Body of pancreas (tissue), 4 donors: Measurements from ENCODE around the gene NCOA3. TPM values are rescaled to one million over a fixed set of nuclear protein-coding genes. Genes with fewer than 3 reads are reported as not detected.

Experiments
- ATAC-seq: fragments of 150-250 bp; one replicate; pipeline ENCODE4 v1.9.1; 2016
- DNase-seq, 4 donors: peaks; one replicate each; pipeline ENCODE4 v3.0.0-alpha.2; 2019
- H3K27ac ChIP-seq, 4 donors: fragments of 200-600 bp; sonication (generic); 1 replicate in 3 of 4; 2 replicates in 1 of 4; pipeline versions ENCODE4 v1.5.1 to v1.6.1; 2016 to 2019; ENCODE audit warnings: mild to moderate bottlenecking in 1 of 4, mixed read lengths in 1 of 4, moderate library complexity in 1 of 4
- H3K27me3 ChIP-seq, 2 donors: fragments of 200-600 bp; sonication (generic); one replicate each; pipeline ENCODE4 v1.6.0; 2016; ENCODE audit warnings: mild to moderate bottlenecking in 1 of 2
- H3K36me3 ChIP-seq, 2 donors: fragments of 200-600 bp; sonication (generic); replicated peaks in 1 of 2; 2 replicates each; pipeline ENCODE4 v1.5.1; 2016; ENCODE audit warnings: low read depth in 2 of 2; ENCODE audit not compliant: insufficient read depth in 1 of 2
- H3K4me1 ChIP-seq: fragments of 200-600 bp; sonication (generic); one replicate; pipeline ENCODE4 v1.6.0; 2016
- H3K4me3 ChIP-seq, 2 donors: fragments of 200-600 bp; sonication (generic); 1 replicate in 1 of 2; 2 replicates in 1 of 2; pipeline ENCODE4 v1.5.1; 2016 to 2019
- H3K9me3 ChIP-seq, 3 donors: fragments of 200-600 bp; sonication (generic); 1 replicate in 2 of 3; 2 replicates in 1 of 3; pipeline ENCODE4 v1.5.1; 2016
- POLR2A ChIP-seq, 3 donors: fragments of 450-650 bp; IDR thresholded peaks; one replicate each; pipeline ENCODE4 v1.6.1; 2016; ENCODE audit warnings: antibody characterized with exemption in 3 of 3, mild to moderate bottlenecking in 2 of 3
- WGBS, 2 donors: methylation state at CpG; one replicate each; pipeline ENCODE4 v1.1.5; 2017; 5-methylcytosine and 5-hydroxymethylcytosine counted together
- intact Hi-C: fragments of 100-400 bp; cut with DNase I; formaldehyde crosslinking; loops from one replicate; pipeline ENCODE4 v1.15.1; 2023
- total RNA-seq, 2 donors: library from RNA; depleted of rRNA; stranded (reverse); fragments of >200 nt; gene quantifications; one replicate each; pipeline ENCODE4 v1.1.0, GENCODE V29; 2016
- TF ChIP-seq, protein P1 (sequence below), 7 experiments: fragments of 450-650 bp in 4 of 7; fragments of 200-600 bp in 3 of 7; sonication (generic) in 3 of 7; IDR thresholded peaks; one replicate each; pipeline ENCODE4 v1.5.1; 2016 to 2019; ENCODE audit warnings: antibody characterized with exemption in 7 of 7

Gene NCOA3
- total RNA-seq, 2 donors from 2014 or later = 14.8 to 17.1 TPM

DNA sequence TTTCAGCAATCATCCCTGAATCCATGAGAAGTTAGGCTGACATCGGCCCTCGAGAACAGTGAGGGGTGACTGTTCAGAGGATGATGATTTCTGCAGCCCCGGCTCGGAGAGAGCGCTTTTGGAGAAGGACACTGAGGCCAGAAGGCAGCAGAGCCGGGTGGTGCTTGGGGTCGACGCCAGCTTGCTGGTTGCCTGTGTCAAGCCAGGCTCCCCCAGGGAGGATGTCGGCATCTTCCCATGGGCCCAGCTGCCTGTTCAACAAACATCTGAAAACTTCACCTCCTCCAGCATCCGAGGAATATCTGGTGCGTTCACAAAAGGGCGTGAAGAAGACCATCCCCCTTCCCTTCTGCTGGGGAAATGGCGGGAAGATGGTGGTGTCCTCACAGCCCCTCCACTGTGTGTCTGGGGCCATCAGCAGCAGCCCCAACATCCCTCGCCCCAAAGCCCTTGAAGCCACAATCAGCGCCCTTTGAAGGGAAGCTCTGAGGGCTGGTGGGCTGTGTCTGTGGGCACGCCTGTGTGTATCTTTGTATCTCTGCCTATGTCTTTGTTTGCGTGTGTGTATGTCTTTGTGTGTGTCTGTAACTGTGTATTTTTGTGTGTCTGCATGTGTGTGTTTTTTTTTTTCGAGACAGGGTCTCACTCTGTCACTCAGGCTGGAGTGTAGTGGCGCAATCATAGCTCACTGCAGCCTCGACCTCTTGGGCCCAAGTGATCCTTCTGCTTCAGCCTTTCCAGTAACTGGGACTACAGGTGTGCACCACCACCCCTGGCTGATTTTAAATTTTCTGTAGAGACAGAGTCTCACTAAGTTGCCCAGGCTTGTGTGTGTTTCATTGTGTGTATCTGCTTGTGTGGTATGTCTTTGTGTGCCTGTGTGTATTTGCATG, 185.7 kb downstream of the NCOA3 start:
- DNase-seq (no peak), ATAC-seq (no peak)
- Histone ChIP-seq H3K27me3 (no peaks in the 10 kb centered on the region), H3K36me3 (no peaks in the 10 kb centered on the region), H3K9me3 (peaks cover 0 to 1% (median 0%) of the 10 kb centered on the region in 3 donors), H3K4me3 (no peak overlapping the region), H3K4me1 (no peaks in the 10 kb centered on the region), H3K27ac (no peak overlapping the region)
- WGBS, 2 donors = 76 to 87% methylated on average over 13 to 19 of the region's 20 CpGs
- intact Hi-C loops = no loop called here
- TF ChIP-seq POLR2A (IDR thresholded peaks at IDR 0.05) = no peak
- TF ChIP-seq, protein P1, sequence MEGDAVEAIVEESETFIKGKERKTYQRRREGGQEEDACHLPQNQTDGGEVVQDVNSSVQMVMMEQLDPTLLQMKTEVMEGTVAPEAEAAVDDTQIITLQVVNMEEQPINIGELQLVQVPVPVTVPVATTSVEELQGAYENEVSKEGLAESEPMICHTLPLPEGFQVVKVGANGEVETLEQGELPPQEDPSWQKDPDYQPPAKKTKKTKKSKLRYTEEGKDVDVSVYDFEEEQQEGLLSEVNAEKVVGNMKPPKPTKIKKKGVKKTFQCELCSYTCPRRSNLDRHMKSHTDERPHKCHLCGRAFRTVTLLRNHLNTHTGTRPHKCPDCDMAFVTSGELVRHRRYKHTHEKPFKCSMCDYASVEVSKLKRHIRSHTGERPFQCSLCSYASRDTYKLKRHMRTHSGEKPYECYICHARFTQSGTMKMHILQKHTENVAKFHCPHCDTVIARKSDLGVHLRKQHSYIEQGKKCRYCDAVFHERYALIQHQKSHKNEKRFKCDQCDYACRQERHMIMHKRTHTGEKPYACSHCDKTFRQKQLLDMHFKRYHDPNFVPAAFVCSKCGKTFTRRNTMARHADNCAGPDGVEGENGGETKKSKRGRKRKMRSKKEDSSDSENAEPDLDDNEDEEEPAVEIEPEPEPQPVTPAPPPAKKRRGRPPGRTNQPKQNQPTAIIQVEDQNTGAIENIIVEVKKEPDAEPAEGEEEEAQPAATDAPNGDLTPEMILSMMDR (IDR thresholded peaks at IDR 0.05) = no peak

DNA sequence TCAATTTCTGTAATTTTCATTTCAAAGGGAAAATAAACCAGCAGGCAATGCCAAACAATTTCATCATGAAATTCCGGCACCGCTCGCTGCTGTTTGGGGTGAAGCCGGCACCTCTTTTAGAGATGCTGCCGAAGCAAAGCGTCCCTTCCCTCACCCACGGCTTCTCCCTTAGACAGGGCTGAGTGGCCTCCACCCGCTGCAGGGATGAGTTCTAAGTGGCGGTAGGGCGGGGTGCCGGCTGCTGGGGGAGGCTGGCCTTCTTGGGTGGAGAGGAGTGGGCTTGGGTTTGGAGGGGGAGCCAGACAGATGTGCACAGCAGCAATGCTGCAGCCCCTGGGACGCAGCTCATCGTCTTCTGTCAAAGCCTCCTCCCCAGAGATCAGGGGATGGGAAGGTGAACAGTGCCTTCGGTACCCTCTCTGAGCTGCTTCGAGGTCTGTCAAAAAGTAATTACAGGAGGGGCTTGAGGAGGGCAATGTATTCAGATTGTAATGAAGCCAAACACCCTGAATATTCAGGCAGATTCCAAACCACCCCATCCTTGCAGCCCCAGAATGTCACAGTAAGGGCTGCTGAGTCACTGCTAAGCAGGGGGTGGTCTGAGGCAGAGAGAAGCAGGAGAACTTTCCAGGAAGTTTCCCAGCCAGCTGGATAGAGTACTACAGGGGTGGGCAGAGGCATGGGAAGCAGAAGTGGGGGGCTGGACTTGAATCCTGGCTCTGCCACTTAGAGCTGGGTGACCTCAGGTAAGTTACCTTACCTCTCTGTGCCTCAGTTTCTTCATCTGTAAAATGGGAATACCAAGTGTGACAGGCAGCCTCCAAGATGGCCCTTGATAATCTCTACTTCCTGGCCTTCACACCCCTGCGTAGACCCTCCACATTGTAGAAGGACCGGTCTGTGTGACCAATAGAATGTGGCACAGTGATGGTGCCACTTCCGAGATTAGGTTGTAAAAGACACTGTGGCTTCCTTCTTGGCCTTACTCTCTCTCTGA, 187.0 kb downstream of the NCOA3 start:
- Histone ChIP-seq H3K27ac (no peak overlapping the region), H3K27me3 (no peaks in the 10 kb centered on the region), H3K4me3 (no peak overlapping the region), H3K9me3 (peaks cover 0 to 5% (median 0%) of the 10 kb centered on the region in 3 donors), H3K4me1 (no peaks in the 10 kb centered on the region), H3K36me3 (no peaks in the 10 kb centered on the region)
- no peak for TF ChIP-seq POLR2A (IDR thresholded peaks at IDR 0.05)
- TF ChIP-seq, protein P1 (IDR thresholded peaks at IDR 0.05) = no peak
- 70 to 82% methylated on average over 11 to 18 of the region's 18 CpGs for WGBS, 2 donors
- intact Hi-C loops = no loop called here
- DNase-seq = no peak
- ATAC-seq = no peak

DNA sequence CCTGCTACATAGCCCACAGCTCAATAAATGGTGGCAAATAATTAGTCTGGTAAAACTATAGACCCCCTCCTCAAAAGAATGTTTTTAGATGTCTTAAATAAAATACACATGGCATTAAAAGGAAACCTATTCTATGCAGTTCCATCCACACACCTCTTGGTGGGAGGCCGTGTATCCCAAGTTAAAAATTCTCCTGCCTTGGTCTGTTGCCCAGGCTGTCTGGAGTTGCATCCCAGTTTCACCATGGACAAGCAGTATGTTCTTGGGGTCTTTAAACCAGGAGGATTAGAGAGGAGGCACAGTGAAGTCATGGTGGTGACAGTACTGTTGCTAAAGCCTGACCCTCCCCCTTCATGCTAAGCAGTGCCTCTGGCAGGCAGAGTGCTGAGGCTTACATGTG, 188.0 kb downstream of the NCOA3 start:
- no peak overlapping the region for H3K4me3 ChIP-seq
- no peak for ATAC-seq
- H3K9me3 ChIP-seq = peaks cover 0 to 5% (median 0%) of the 10 kb centered on the region in 3 donors
- H3K27me3 ChIP-seq = no peaks in the 10 kb centered on the region
- intact Hi-C loops = no loop called here
- H3K4me1 ChIP-seq = no peaks in the 10 kb centered on the region
- 41 to 50% methylated on average over 1 of the region's 1 CpG for WGBS, 2 donors
- H3K36me3 ChIP-seq = no peaks in the 10 kb centered on the region
- DNase-seq = no peak
- no peak overlapping the region for H3K27ac ChIP-seq
- no peak for TF ChIP-seq POLR2A (IDR thresholded peaks at IDR 0.05)
- TF ChIP-seq, protein P1 (IDR thresholded peaks at IDR 0.05) = no peak

DNA sequence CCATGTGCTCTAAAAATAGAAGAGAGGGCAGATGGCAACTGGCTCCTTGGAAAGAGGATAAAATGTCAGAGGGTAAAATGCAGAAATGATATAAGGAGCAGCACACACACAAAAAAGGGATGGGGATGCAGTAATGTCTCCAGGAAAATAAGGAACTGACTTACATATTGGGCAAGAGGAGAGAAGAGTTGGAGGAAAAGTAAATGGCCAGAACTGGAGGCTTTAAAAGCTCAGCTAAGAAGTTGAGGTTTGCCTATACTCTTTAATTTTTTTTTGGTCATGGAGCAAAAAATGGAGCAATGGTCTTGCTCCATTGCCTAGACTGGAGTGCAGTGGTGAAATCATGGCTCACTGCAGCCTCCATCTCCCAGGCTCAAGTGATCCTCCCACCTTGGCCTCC, 189.9 kb downstream of the NCOA3 start:
- Histone ChIP-seq H3K4me1 (no peaks in the 10 kb centered on the region), H3K9me3 (peaks cover 0 to 5% (median 0%) of the 10 kb centered on the region in 3 donors), H3K4me3 (no peak overlapping the region), H3K36me3 (no peaks in the 10 kb centered on the region), H3K27me3 (no peaks in the 10 kb centered on the region), H3K27ac (no peak overlapping the region)
- intact Hi-C loops = no loop called here
- TF ChIP-seq POLR2A (IDR thresholded peaks at IDR 0.05) = no peak
- TF ChIP-seq, protein P1 (IDR thresholded peaks at IDR 0.05) = no peak
- ATAC-seq (no peak), DNase-seq (no peak)
